ENCODE measurements around the gene OSBPL6.

The OSBPL6 gene

DNA sequence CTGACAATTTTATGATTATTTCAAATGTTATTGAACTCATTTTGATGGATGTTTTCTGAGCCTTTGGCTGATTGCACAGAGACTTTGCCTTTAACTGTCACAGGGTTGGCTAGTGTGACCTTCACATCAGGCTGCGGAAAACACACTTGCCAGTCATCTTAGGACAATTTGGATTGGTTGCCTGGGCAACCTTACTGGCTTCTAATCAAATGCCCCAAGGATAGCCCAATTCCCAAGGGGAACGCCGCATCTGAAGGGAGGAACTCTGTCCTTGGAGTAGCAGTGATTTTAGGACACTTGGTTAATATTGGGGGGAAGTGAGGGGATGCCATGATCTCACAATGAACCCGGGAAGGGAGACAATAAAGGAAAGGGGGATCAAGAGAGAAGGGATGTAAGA, 29.5 kb downstream of the OSBPL6 start:
- CTCF ChIA-PET: no interaction called here
- H3K36me3 ChIP-seq (ENCODE audit: control insufficient read depth in 2 of 2, insufficient read depth in 1 of 2, low read length in 2 of 2): no peaks in the 10 kb centered on the region

GRCh38 chr2:178225006-178225805, 30.9 kb downstream of the OSBPL6 start:
- POLR2A ChIA-PET: no interaction called here
- no peaks in the 10 kb centered on the region for H3K36me3 ChIP-seq (ENCODE audit: control insufficient read depth in 2 of 2, insufficient read depth in 1 of 2, low read length in 2 of 2)
- no peak overlapping the region for H3K4me3 ChIP-seq (ENCODE audit: low read depth, low read length)
- CTCF ChIA-PET: interaction anchor here (0.9 kb wide), 1 partner anchor 11 kb away, joined by 5 read pairs; no protein-coding TSS in a partner anchor
- H3K27ac ChIP-seq (ENCODE audit: extremely low read depth, low read depth, low read length): no peak overlapping the region
- H3K9me3 ChIP-seq (ENCODE audit: control insufficient read depth, insufficient read depth, low read depth, low read length): no peaks in the 10 kb centered on the region
- TF ChIP-seq, protein P1, sequence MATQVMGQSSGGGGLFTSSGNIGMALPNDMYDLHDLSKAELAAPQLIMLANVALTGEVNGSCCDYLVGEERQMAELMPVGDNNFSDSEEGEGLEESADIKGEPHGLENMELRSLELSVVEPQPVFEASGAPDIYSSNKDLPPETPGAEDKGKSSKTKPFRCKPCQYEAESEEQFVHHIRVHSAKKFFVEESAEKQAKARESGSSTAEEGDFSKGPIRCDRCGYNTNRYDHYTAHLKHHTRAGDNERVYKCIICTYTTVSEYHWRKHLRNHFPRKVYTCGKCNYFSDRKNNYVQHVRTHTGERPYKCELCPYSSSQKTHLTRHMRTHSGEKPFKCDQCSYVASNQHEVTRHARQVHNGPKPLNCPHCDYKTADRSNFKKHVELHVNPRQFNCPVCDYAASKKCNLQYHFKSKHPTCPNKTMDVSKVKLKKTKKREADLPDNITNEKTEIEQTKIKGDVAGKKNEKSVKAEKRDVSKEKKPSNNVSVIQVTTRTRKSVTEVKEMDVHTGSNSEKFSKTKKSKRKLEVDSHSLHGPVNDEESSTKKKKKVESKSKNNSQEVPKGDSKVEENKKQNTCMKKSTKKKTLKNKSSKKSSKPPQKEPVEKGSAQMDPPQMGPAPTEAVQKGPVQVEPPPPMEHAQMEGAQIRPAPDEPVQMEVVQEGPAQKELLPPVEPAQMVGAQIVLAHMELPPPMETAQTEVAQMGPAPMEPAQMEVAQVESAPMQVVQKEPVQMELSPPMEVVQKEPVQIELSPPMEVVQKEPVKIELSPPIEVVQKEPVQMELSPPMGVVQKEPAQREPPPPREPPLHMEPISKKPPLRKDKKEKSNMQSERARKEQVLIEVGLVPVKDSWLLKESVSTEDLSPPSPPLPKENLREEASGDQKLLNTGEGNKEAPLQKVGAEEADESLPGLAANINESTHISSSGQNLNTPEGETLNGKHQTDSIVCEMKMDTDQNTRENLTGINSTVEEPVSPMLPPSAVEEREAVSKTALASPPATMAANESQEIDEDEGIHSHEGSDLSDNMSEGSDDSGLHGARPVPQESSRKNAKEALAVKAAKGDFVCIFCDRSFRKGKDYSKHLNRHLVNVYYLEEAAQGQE (tag by site-specific recombination; IDR thresholded peaks at IDR 0.05): peak; percentile 58; the same call in 1 of the 2 replicates
- no peak for TF ChIP-seq KLF7 (tag by site-specific recombination; IDR thresholded peaks at IDR 0.05; ENCODE audit: borderline replicate concordance)
- peak; percentile 11; the same call in 1 of the 2 replicates for TF ChIP-seq GLIS1 (tag by site-specific recombination; IDR thresholded peaks at IDR 0.05)
- peaks cover 4% of the 10 kb centered on the region; the same call in 1 of the 2 replicates for H3K4me1 ChIP-seq (ENCODE audit: control insufficient read depth, insufficient read depth, low read length)

More for the DNA sequence above, 29.5 kb downstream of the OSBPL6 start:
- peaks cover 4% of the 10 kb centered on the region; the same call in 1 of the 2 replicates for H3K4me1 ChIP-seq (ENCODE audit: control insufficient read depth, insufficient read depth, low read length)
- H3K27ac ChIP-seq (ENCODE audit: extremely low read depth, low read depth, low read length): no peak overlapping the region
- H3K4me3 ChIP-seq (ENCODE audit: low read depth, low read length): no peak overlapping the region
- POLR2A ChIA-PET: no interaction called here
- TF ChIP-seq, protein P2, sequence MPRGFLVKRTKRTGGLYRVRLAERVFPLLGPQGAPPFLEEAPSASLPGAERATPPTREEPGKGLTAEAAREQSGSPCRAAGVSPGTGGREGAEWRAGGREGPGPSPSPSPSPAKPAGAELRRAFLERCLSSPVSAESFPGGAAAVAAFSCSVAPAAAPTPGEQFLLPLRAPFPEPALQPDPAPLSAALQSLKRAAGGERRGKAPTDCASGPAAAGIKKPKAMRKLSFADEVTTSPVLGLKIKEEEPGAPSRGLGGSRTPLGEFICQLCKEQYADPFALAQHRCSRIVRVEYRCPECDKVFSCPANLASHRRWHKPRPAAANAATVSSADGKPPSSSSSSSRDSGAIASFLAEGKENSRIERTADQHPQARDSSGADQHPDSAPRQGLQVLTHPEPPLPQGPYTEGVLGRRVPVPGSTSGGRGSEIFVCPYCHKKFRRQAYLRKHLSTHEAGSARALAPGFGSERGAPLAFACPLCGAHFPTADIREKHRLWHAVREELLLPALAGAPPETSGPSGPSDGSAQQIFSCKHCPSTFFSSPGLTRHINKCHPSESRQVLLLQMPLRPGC (tag by site-specific recombination; IDR thresholded peaks at IDR 0.05): no peak
- TF ChIP-seq OVOL3 (tag by site-specific recombination; IDR thresholded peaks at IDR 0.05): no peak
- TF ChIP-seq ZNF341 (tag by site-specific recombination; IDR thresholded peaks at IDR 0.05; ENCODE audit: low read depth): no peak
- TF ChIP-seq ZNF394 (tag by site-specific recombination; IDR thresholded peaks at IDR 0.05; ENCODE audit: borderline replicate concordance): no peak
- no peak for TF ChIP-seq ZNF16 (tag by site-specific recombination; IDR thresholded peaks at IDR 0.05; ENCODE audit: low read depth)
- no peak for TF ChIP-seq ZFP3 (tag by site-specific recombination; IDR thresholded peaks at IDR 0.05; ENCODE audit: low read depth)
- no peak for TF ChIP-seq ZIC2 (tag by site-specific recombination; IDR thresholded peaks at IDR 0.05)
- TF ChIP-seq PRDM2 (tag by site-specific recombination; IDR thresholded peaks at IDR 0.05; ENCODE audit: borderline replicate concordance): no peak
- no peak for TF ChIP-seq ZFP41 (tag by site-specific recombination; IDR thresholded peaks at IDR 0.05; ENCODE audit: borderline replicate concordance)
- no peak for TF ChIP-seq ZNF473 (tag by site-specific recombination; IDR thresholded peaks at IDR 0.05)
- no peak for TF ChIP-seq ZNF548 (tag by site-specific recombination; IDR thresholded peaks at IDR 0.05)
- no peak for TF ChIP-seq KLF8 (tag by site-specific recombination; IDR thresholded peaks at IDR 0.05)
- no peak for TF ChIP-seq ZNF664 (tag by site-specific recombination; IDR thresholded peaks at IDR 0.05)
- TF ChIP-seq ZNF274 (IDR thresholded peaks at IDR 0.05; ENCODE audit: low read length): no peak
- no peak for TF ChIP-seq ZNF274 (tag by site-specific recombination; IDR thresholded peaks at IDR 0.05; ENCODE audit: borderline replicate concordance)
- no peak for TF ChIP-seq ZNF416 (tag by site-specific recombination; IDR thresholded peaks at IDR 0.05)
- no peak for TF ChIP-seq SP7 (tag by site-specific recombination; IDR thresholded peaks at IDR 0.05)
- TF ChIP-seq ZNF335 (tag by site-specific recombination; conservative IDR thresholded peaks at IDR 0.05): no peak
- TF ChIP-seq ZNF114 (tag by site-specific recombination; IDR thresholded peaks at IDR 0.05): no peak
- no peaks in the 10 kb centered on the region for H3K9me3 ChIP-seq (ENCODE audit: control insufficient read depth, insufficient read depth, low read depth, low read length)

Data from HEK293 (cell line).